Glutamatergic neuron (in vitro differentiated cells): ENCODE results near the gene GRB7. TPM values are rescaled to one million over a fixed set of nuclear protein-coding genes. Genes with fewer than 3 reads are reported as not detected.

Experiments used
- DNase-seq: peaks from one replicate; pipeline ENCODE4 v3.0.0; 2022
- H3K27ac Mint-ChIP-seq: one replicate; pipeline ENCODE4 v1.8.0; 2020; ENCODE audit warnings: mild to moderate bottlenecking, mixed read lengths, inconsistent platforms; ENCODE audit not compliant: unreplicated experiment
- H3K27me3 Mint-ChIP-seq: one replicate; pipeline ENCODE4 v1.8.0; 2020; ENCODE audit warnings: mild to moderate bottlenecking, moderate library complexity, mixed read lengths, inconsistent platforms; ENCODE audit not compliant: unreplicated experiment
- H3K36me3 Mint-ChIP-seq: one replicate; pipeline ENCODE4 v1.8.0; 2020; ENCODE audit warnings: mild to moderate bottlenecking, mixed read lengths, inconsistent platforms; ENCODE audit not compliant: unreplicated experiment
- H3K4me1 Mint-ChIP-seq: one replicate; pipeline ENCODE4 v1.8.0; 2020; ENCODE audit warnings: mild to moderate bottlenecking, low read depth, mixed read lengths, inconsistent platforms; ENCODE audit not compliant: unreplicated experiment
- H3K4me3 Mint-ChIP-seq: one replicate; pipeline ENCODE4 v1.8.0; 2020; ENCODE audit warnings: mild to moderate bottlenecking, mixed read lengths, inconsistent platforms; ENCODE audit not compliant: unreplicated experiment
- H3K9me3 Mint-ChIP-seq: one replicate; pipeline ENCODE4 v1.8.0; 2020; ENCODE audit warnings: mild to moderate bottlenecking, moderate library complexity, mixed read lengths, inconsistent platforms; ENCODE audit not compliant: unreplicated experiment
- total RNA-seq: library from RNA; stranded (reverse); fragmentation: NEBNext Ultra II Directional; extraction: Animal tissue kit (Norgen Biotek cat#: 25700); gene quantifications from one replicate; pipeline ENCODE4 v1.2.1, GENCODE V29; 2021; ENCODE audit not compliant: unreplicated experiment
- TF ChIP-seq, protein P1 (sequence below): fragments of 200-600 bp; sonication (generic); IDR thresholded peaks from one replicate; pipeline ENCODE4 v1.5.0; 2021; ENCODE audit not compliant: partially characterized antibody, unreplicated experiment

GRB7 gene
- total RNA-seq, 1 donor from 2014 or later: not detected

DNA sequence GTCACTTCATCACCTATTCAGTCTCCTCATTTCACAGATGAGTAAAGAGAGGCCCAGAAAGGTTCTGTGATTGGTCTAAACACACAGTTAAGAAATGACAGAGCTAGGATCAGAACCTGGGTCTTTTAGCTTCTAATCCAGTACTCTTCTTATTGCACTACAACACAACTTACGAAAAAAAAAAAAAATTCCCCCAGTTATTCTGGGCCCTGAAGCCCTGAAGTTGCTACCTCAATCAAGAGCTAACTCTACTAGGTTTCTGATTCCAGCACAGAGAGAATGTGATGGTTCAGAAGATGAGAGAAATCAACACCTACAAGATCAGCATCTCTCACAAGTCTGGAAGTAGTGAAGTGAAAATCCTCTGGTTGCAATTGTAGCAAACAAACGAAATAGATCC, 37.3 kb downstream of the GRB7 start:
- Mint-ChIP-seq H3K4me1 (peaks cover 1% of the 10 kb centered on the region), H3K27ac (no peak overlapping the region), H3K4me3 (no peak overlapping the region), H3K9me3 (no peaks in the 10 kb centered on the region), H3K36me3 (no peaks in the 10 kb centered on the region), H3K27me3 (peaks cover 2% of the 10 kb centered on the region)
- TF ChIP-seq, protein P1, sequence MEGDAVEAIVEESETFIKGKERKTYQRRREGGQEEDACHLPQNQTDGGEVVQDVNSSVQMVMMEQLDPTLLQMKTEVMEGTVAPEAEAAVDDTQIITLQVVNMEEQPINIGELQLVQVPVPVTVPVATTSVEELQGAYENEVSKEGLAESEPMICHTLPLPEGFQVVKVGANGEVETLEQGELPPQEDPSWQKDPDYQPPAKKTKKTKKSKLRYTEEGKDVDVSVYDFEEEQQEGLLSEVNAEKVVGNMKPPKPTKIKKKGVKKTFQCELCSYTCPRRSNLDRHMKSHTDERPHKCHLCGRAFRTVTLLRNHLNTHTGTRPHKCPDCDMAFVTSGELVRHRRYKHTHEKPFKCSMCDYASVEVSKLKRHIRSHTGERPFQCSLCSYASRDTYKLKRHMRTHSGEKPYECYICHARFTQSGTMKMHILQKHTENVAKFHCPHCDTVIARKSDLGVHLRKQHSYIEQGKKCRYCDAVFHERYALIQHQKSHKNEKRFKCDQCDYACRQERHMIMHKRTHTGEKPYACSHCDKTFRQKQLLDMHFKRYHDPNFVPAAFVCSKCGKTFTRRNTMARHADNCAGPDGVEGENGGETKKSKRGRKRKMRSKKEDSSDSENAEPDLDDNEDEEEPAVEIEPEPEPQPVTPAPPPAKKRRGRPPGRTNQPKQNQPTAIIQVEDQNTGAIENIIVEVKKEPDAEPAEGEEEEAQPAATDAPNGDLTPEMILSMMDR: no peak
- no peak for DNase-seq

DNA sequence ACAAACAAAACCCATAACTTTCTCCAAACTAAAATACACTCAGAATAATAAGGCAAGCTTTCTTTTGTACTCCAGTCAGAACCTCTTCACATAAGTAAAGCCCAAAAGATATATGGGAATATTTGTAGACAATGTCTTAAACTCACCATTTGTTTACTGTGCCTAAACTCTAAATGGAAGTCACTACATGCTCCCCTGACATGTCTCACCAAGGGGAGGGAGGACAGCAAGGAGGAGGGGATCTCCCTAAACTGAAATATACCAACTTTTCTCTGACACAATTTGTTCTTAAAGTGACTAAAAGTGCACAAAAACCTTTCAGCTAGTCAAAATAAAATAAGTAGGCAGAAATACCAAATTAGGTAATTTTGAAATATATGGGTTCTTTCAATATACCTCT, 38.5 kb downstream of the GRB7 start:
- H3K9me3 Mint-ChIP-seq: no peaks in the 10 kb centered on the region
- H3K27me3 Mint-ChIP-seq: peaks cover 2% of the 10 kb centered on the region
- TF ChIP-seq, protein P1: no peak
- no peak for DNase-seq
- H3K36me3 Mint-ChIP-seq: no peaks in the 10 kb centered on the region
- H3K27ac Mint-ChIP-seq: no peak overlapping the region
- H3K4me1 Mint-ChIP-seq: peaks cover 1% of the 10 kb centered on the region
- H3K4me3 Mint-ChIP-seq: no peak overlapping the region

DNA sequence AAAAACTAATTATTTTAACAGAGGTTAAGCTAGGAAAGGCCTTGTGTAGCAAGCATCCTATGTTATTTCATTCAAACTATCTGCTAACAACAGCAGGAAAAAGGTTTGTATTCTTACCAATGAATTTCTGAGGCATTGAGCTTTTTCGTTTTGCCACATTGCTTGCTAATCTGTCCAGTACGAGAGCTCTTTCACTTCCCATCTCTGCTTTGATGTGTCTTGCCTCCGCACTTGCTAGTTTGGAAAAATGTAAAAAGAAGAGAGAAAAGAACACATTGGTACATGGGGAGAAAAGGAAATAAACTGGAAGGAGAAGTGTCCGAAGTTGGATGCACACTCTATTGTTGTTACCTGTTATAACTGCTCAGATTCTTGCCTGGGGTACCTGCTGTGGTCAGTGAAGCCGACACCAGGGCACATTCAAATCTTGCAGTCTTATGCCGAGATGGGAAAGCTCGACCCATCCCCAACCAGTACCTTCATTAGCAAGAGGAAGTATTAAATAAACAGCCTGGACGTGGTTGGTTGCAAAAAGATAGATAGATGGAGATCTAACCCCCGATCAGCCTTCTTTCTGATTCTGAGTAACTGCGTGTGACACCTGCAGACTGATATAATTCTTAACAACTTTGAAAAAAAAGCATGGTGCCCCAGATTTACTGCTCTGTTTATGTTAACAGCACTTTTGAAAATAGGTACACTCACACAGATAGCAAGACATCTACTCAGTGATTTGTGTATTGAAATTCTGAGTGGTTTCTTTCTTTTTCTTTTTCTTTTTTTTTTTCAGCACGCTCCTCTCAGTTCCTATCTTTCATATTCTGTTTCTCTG, 40.0 kb downstream of the GRB7 start:
- Mint-ChIP-seq H3K27me3 (no peaks in the 10 kb centered on the region), H3K4me1 (no peaks in the 10 kb centered on the region), H3K27ac (no peak overlapping the region), H3K9me3 (no peaks in the 10 kb centered on the region), H3K4me3 (no peak overlapping the region), H3K36me3 (no peaks in the 10 kb centered on the region)
- DNase-seq: no peak
- TF ChIP-seq, protein P1: no peak

DNA sequence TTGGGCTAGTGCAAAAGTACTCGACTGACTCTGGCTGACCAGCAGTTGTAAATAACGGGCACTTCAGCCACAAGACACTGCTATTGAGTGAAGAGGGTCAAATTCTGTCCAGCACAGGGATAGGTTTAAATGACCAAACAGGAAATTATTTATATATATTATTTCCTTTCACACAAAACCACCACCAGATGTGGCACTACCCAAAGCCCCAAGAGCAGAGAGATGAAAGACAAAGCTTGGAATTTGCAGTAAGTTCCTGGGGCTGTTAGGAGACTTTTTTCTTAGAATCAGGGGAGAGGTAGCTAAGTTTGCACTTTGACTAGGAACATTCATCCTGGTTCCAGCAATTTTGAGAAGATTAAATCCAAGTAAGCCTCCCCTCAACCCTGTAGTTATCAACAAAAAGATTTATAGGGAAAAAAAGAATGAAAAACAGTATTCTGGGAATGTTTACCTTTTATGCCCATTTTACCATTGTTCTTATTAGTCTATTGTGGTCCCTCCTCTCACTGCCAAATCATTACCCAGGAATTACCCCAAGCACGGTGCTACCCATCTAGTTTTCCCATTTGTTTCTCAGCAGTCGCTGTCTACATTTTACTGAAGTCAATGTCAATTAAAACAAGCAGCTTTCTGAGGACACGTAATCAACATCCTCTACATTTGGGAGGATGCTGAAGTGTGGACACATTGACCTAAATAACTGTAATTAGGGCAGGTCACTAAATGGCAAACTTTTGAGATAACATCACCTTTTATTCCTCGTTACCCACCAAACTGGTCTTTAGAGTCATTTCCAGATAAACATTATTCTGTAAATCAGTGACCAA, 43.5 kb downstream of the GRB7 start:
- Mint-ChIP-seq H3K36me3 (no peaks in the 10 kb centered on the region), H3K27me3 (no peaks in the 10 kb centered on the region), H3K9me3 (no peaks in the 10 kb centered on the region), H3K27ac (no peak overlapping the region), H3K4me3 (no peak overlapping the region), H3K4me1 (no peaks in the 10 kb centered on the region)
- no peak for DNase-seq
- TF ChIP-seq, protein P1: no peak

DNA sequence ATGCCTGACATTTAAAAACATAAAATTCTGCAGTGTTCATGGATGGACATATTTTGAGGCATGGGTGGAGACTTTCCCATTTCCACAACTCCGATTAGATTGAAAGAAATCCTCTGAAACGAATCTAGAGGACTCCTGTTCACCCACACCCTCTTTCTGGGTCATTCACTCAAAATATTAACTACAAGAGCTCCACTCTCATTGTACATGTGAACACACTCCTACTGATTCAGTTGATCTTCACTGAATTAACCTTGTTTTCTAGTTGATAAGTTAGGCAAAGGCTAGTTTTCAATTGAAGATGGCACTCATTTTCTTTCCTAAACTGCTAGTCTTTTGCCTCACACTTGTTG, 44.1 kb downstream of the GRB7 start:
- H3K4me1 Mint-ChIP-seq: no peaks in the 10 kb centered on the region
- DNase-seq: no peak
- no peaks in the 10 kb centered on the region for H3K36me3 Mint-ChIP-seq
- H3K4me3 Mint-ChIP-seq: no peak overlapping the region
- H3K9me3 Mint-ChIP-seq: no peaks in the 10 kb centered on the region
- no peak overlapping the region for H3K27ac Mint-ChIP-seq
- TF ChIP-seq, protein P1: no peak
- H3K27me3 Mint-ChIP-seq: no peaks in the 10 kb centered on the region
